SHP77 (cell line): ENCODE results near the gene RFX8.

Experiments
- DNase-seq, 2 experiments: peaks; one replicate each; lab custom pipeline; 2025; lab: John Stamatoyannopoulos, UW

RFX8 gene

DNA sequence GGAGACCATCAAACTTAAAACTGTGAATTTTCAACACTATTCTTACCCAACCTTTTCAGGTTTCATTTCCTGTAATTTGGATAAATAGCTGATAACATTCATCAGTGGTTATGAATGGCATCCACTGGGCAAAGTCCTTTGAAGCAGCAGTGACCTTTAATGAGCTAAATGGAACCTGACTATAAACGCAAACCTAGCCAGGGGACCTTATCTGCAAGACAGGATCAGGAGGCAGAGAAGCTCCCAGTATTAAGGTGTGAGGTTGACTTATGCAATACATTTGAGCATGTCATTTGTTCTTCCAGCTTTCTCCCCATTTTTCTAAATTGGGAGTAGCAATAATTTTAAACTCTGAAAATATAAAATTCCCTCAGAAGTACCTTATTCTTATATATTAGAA lies 126.0 kb downstream of the RFX8 start:
- no peak for DNase-seq
